HepG2 (cell line): ENCODE results near the gene TF. TPM values are rescaled to one million over a fixed set of nuclear protein-coding genes. Genes with fewer than 3 reads are reported as not detected.
A peak's percentile ranks its signal among the peaks of the same experiment; 100 is the strongest.

ENCODE experiments used
- CERS6 ChIP-seq: sonication (generic); formaldehyde crosslinking; IDR thresholded peaks from 2 replicates; pipeline ENCODE4 v1.5.0; 2020; ENCODE audit warnings: missing genetic modification reagents
- GLMP ChIP-seq: sonication (generic); formaldehyde crosslinking; IDR thresholded peaks from 2 replicates; pipeline ENCODE4 v1.9.0; 2021; ENCODE audit warnings: missing genetic modification reagents, mild to moderate bottlenecking, borderline replicate concordance
- HNF4A ChIP-seq: sonication (generic); formaldehyde crosslinking; IDR thresholded peaks from 2 replicates; pipeline ENCODE4 v1.4.0; 2020; ENCODE audit warnings: missing genetic modification reagents
- MLXIP ChIP-seq: sonication (generic); formaldehyde crosslinking; IDR thresholded peaks from 2 replicates; pipeline ENCODE4 v1.9.0; 2021; ENCODE audit warnings: missing genetic modification reagents, borderline replicate concordance
- NFYC ChIP-seq: IDR thresholded peaks from 2 replicates; pipeline ENCODE4 v1.6.1; 2016; ENCODE audit warnings: missing genetic modification reagents, missing compliant biosample characterization
- YEATS4 ChIP-seq: sonication (generic); formaldehyde crosslinking; IDR thresholded peaks from 2 replicates; pipeline ENCODE4 v1.4.0; 2020; ENCODE audit warnings: missing genetic modification reagents, borderline replicate concordance
- ZBTB4 ChIP-seq: sonication (generic); formaldehyde crosslinking; IDR thresholded peaks from 2 replicates; pipeline ENCODE4 v1.4.0; 2020; ENCODE audit warnings: missing genetic modification reagents, mild to moderate bottlenecking, borderline replicate concordance
- ZNF318 ChIP-seq: sonication (generic); formaldehyde crosslinking; IDR thresholded peaks from 2 replicates; pipeline ENCODE4 v1.4.0; 2020; ENCODE audit warnings: mild to moderate bottlenecking, missing genetic modification reagents
- ZNF337 ChIP-seq: sonication (generic); formaldehyde crosslinking; IDR thresholded peaks from 2 replicates; pipeline ENCODE4 v1.5.1; 2020; ENCODE audit warnings: missing genetic modification reagents, low read depth, mild to moderate bottlenecking, borderline replicate concordance
- polyA plus RNA-seq, 8 experiments: library from polyadenylated mRNA; depleted of rRNA in 3 of 8; stranded (reverse) in 7 of 8; unstranded in 1 of 8; fragments of >200 nt; fragmentation: Illumina TruSeq in 4 of 8; extraction: Trizol in 4 of 8; gene quantifications; 2 replicates each; pipeline versions ENCODE4 v1.2.1 to v1.2.3, GENCODE V29; 2011 to 2016; ENCODE audit warnings: low read depth in 4 of 8, missing spikeins in 1 of 8, mixed read lengths in 1 of 8; ENCODE audit not compliant: insufficient read depth in 1 of 8
- total RNA-seq, 5 experiments: library from RNA; depleted of rRNA; stranded (reverse); fragments of >200 nt; fragmentation: Illumina TruSeq; extraction: Trizol; gene quantifications; 2 replicates each; pipeline ENCODE4 v1.2.3, GENCODE V29; 2016; ENCODE audit warnings: low read depth in 1 of 5

The TF gene
- total and polyA plus RNA-seq, 2 of the 13 experiments (the other 11 are each of a cell fraction or from before 2014, with no cell fraction given) = 10,074 to 11,821 TPM

- TF ChIP-seq MLXIP (CRISPR knock-in tag) (0 out of 2 replicates have a peak, but pooled peaks have one; percentile 59), ZNF337 (no peak), NFYC (CRISPR knock-in tag) (no peak; the same call in 1 of the 2 replicates), GLMP (no peak), YEATS4 (CRISPR knock-in tag) (no peak), HNF4A (CRISPR knock-in tag) (no peak), CERS6 (no peak), ZBTB4 (no peak), ZNF318 (CRISPR knock-in tag) (no peak)
Observed at GRCh38 chr3:133746712-133747066, 496 bp downstream of the TF start (continued).
